GM19035 (cell line): ENCODE measurements around the gene GNLY.

ENCODE experiments used
- ATAC-seq: cut with Tn5 transposase; IDR thresholded peaks from one replicate; pipeline ENCODE4 v1.9.1; 2021; ENCODE audit not compliant: unreplicated experiment

Gene GNLY

DNA sequence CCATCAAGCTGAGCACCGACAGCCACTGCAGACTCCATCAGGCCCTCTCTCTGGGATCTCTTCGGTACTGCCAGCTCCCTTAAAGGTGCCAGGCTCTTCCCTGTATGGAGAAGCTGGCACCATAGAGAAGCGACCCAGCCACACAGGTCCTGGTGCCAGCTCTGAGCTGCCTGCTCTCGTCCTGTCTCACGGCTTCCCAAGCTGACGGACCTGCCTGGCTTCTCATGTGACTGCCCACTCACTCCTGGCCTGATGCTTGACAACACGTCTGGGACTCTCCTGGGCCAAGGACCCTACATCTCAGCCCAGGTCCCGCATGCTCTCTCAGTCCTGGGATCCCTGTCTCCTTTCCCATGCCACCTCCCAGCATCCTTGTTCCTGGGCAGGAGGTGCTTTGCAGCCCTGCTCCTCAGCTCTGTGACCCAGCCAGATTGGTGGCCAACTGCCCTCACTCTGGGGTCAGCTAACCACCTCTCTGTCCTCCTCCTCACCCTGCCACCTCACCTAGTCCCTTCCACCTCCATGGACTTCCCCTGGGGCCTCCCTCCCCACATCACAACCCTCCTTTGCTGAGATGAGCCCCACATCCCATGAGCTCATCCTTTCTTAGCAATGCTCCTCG is 47.2 kb downstream of the GNLY start:
- ATAC-seq, result no peak

GRCh38 chr2:85741833-85742455 is 47.8 kb downstream of the GNLY start:
- ATAC-seq, result no peak

GRCh38 chr2:85743304-85743978 is 49.3 kb downstream of the GNLY start:
- ATAC-seq, result no peak

- no peak for ATAC-seq
Observed at GRCh38 chr2:85744055-85744454, 49.9 kb downstream of the GNLY start.

GRCh38 chr2:85744741-85745601 is 50.8 kb downstream of the GNLY start:
- no peak for ATAC-seq

- ATAC-seq, result no peak
Observed at GRCh38 chr2:85745619-85746018, 51.5 kb downstream of the GNLY start.

- ATAC-seq, result no peak
Observed at GRCh38 chr2:85746321-85747004, 52.3 kb downstream of the GNLY start.

DNA sequence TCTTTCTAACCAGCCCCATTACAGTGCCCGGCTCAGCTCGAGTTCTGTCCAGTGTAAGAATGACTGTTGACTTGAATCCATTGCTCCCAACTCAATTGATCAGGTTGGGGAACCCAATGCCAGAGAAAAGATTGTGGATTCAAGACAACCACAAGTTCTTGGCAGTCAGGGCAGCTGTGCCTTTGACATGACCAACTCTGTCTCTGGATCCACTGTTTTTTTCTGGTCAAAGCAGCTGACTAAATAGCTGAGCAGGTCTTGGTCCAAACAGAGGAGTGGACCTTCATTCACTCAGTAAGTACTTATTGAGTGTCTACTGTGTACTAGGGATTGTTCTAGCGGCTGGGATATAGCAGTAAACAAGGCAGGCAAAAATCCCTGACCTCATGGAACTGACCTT is 53.3 kb downstream of the GNLY start:
- no peak for ATAC-seq

DNA sequence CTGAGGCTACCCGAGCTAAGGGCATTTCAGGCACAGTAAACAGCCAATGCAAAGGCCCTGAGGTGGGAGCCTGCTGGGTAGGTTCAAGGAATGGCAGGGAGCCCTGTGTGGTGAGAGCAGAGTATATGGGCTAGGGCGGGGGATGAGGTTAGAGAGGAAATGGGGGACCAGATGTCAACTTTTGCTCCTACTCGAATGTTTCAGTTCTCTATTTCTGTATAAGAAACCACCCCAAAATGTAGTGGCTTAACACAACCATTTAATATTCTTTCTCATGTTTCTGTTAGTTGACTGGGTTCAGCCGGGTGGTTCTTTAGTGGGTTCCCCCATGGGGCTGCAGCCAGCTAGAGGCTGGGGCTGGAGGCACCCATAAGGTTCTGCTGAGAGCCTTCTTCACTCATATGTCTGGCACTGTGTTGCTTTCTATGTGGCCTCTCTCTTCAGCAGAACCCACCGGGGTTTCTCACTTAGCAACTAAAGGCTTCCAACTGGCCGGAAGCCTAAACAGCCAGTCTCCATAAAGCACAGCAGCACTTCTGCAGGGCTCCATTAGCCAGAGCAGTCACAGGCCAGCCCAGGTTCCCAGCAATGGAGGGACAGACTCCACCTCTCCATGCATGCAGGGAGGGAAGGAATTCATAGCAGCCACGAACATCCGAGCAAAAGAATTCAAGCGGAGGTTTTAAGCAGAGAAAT is 54.0 kb downstream of the GNLY start:
- ATAC-seq, result peak; percentile 65
